ENCODE results near the gene STAB2. TPM values are rescaled to one million over a fixed set of nuclear protein-coding genes. Genes with fewer than 3 reads are reported as not detected.

Gene STAB2
- total and polyA plus RNA-seq, 4 donors = 3.4 to 42.6 (median 16.6) TPM

GRCh38 chr12:103569278-103569677, 17.8 kb upstream of the STAB2 start:
- WGBS = 90% methylated on average over 1 of the region's 1 CpG
- Histone ChIP-seq H3K4me1 (ENCODE audit: control insufficient read depth in 4 of 4, insufficient read depth in 4 of 4, low read length in 3 of 4) (no peaks in the 10 kb centered on the region), H3K36me3 (ENCODE audit: control insufficient read depth in 4 of 4, insufficient read depth in 3 of 4, low read depth in 1 of 4, low read length in 3 of 4) (no peaks in the 10 kb centered on the region), H3K9me3 (ENCODE audit: control insufficient read depth in 4 of 4, low read length in 3 of 4) (peaks cover 0 to 12% (median 2%) of the 10 kb centered on the region in 4 donors), H3K27me3 (ENCODE audit: control insufficient read depth in 4 of 4, insufficient read depth in 4 of 4, low read length in 3 of 4) (no peaks in the 10 kb centered on the region), H3K9ac (ENCODE audit: low read depth in 1 of 2, low read length in 2 of 2) (no peak overlapping the region), H3K4me3 (ENCODE audit: low read depth in 1 of 3, low read length in 3 of 3) (no peak overlapping the region), H3K27ac (ENCODE audit: low read depth in 1 of 2, low read length in 2 of 2) (no peak overlapping the region)
- no peak for TF ChIP-seq RAD21 (IDR thresholded peaks at IDR 0.05)
- DNase-seq (ENCODE audit: low spot score) = no peak

GRCh38 chr12:103571286-103571685, 15.8 kb upstream of the STAB2 start:
- H3K4me3 ChIP-seq (ENCODE audit: low read depth in 1 of 3, low read length in 3 of 3) = no peak overlapping the region
- H3K27ac ChIP-seq (ENCODE audit: low read depth in 1 of 2, low read length in 2 of 2) = no peak overlapping the region
- no peak overlapping the region for H3K9ac ChIP-seq (ENCODE audit: low read depth in 1 of 2, low read length in 2 of 2)
- no peaks in the 10 kb centered on the region for H3K27me3 ChIP-seq (ENCODE audit: control insufficient read depth in 4 of 4, insufficient read depth in 4 of 4, low read length in 3 of 4)
- 12% methylated on average over 18 of the region's 18 CpGs for WGBS
- H3K9me3 ChIP-seq (ENCODE audit: control insufficient read depth in 4 of 4, low read length in 3 of 4) = peaks cover 0 to 5% (median 0%) of the 10 kb centered on the region in 4 donors
- no peak for DNase-seq (ENCODE audit: low spot score)
- H3K4me1 ChIP-seq (ENCODE audit: control insufficient read depth in 4 of 4, insufficient read depth in 4 of 4, low read length in 3 of 4) = peaks cover 0 to 8% (median 3%) of the 10 kb centered on the region in 4 donors
- H3K36me3 ChIP-seq (ENCODE audit: control insufficient read depth in 4 of 4, insufficient read depth in 3 of 4, low read depth in 1 of 4, low read length in 3 of 4) = no peaks in the 10 kb centered on the region
- TF ChIP-seq SP1 (IDR thresholded peaks at IDR 0.05) (no peak), EGR1 (IDR thresholded peaks at IDR 0.05; ENCODE audit: low read depth in 2 of 2) (no peak), YY1 (IDR thresholded peaks at IDR 0.05) (no peak), HNF4A (conservative IDR thresholded peaks at IDR 0.05) (no peak), GABPA (IDR thresholded peaks at IDR 0.05 in 1 of 2, conservative IDR thresholded peaks at IDR 0.05 in 1 of 2) (no peak), NR2F2 (IDR thresholded peaks at IDR 0.05) (no peak), JUND (IDR thresholded peaks at IDR 0.05) (no peak), FOXA1 (IDR thresholded peaks at IDR 0.05) (no peak), RXRA (IDR thresholded peaks at IDR 0.05) (no peak), FOXA2 (IDR thresholded peaks at IDR 0.05) (no peak), TAF1 (conservative IDR thresholded peaks at IDR 0.05) (no peak), HNF4G (IDR thresholded peaks at IDR 0.05) (no peak)
- TF ChIP-seq, protein P1, sequence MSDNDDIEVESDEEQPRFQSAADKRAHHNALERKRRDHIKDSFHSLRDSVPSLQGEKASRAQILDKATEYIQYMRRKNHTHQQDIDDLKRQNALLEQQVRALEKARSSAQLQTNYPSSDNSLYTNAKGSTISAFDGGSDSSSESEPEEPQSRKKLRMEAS (IDR thresholded peaks at IDR 0.05) = no peak
- TF ChIP-seq, protein P2, sequence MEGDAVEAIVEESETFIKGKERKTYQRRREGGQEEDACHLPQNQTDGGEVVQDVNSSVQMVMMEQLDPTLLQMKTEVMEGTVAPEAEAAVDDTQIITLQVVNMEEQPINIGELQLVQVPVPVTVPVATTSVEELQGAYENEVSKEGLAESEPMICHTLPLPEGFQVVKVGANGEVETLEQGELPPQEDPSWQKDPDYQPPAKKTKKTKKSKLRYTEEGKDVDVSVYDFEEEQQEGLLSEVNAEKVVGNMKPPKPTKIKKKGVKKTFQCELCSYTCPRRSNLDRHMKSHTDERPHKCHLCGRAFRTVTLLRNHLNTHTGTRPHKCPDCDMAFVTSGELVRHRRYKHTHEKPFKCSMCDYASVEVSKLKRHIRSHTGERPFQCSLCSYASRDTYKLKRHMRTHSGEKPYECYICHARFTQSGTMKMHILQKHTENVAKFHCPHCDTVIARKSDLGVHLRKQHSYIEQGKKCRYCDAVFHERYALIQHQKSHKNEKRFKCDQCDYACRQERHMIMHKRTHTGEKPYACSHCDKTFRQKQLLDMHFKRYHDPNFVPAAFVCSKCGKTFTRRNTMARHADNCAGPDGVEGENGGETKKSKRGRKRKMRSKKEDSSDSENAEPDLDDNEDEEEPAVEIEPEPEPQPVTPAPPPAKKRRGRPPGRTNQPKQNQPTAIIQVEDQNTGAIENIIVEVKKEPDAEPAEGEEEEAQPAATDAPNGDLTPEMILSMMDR (IDR thresholded peaks at IDR 0.05; ENCODE audit: low read depth, low read length, missing input control) = no peak
- TF ChIP-seq, protein P3, sequence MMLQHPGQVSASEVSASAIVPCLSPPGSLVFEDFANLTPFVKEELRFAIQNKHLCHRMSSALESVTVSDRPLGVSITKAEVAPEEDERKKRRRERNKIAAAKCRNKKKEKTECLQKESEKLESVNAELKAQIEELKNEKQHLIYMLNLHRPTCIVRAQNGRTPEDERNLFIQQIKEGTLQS (IDR thresholded peaks at IDR 0.05) = no peak

- H3K27ac ChIP-seq (ENCODE audit: low read depth in 1 of 2, low read length in 2 of 2) = no peak overlapping the region
- TF ChIP-seq RAD21 (IDR thresholded peaks at IDR 0.05) (no peak), ZBTB33 (IDR thresholded peaks at IDR 0.05) (no peak), HNF4G (IDR thresholded peaks at IDR 0.05) (no peak), GABPA (IDR thresholded peaks at IDR 0.05 in 1 of 2, conservative IDR thresholded peaks at IDR 0.05 in 1 of 2) (no peak), EGR1 (IDR thresholded peaks at IDR 0.05; ENCODE audit: low read depth in 2 of 2) (no peak), FOXA1 (IDR thresholded peaks at IDR 0.05) (no peak), HNF4A (conservative IDR thresholded peaks at IDR 0.05) (no peak)
- TF ChIP-seq, protein P2 (IDR thresholded peaks at IDR 0.05; ENCODE audit: low read depth, low read length, missing input control) = no peak
- no peak overlapping the region for H3K4me3 ChIP-seq (ENCODE audit: low read depth in 1 of 3, low read length in 3 of 3)
- WGBS = 78% methylated on average over 4 of the region's 4 CpGs
- H3K27me3 ChIP-seq (ENCODE audit: control insufficient read depth in 4 of 4, insufficient read depth in 4 of 4, low read length in 3 of 4) = no peaks in the 10 kb centered on the region
- no peaks in the 10 kb centered on the region for H3K36me3 ChIP-seq (ENCODE audit: control insufficient read depth in 4 of 4, insufficient read depth in 3 of 4, low read depth in 1 of 4, low read length in 3 of 4)
- H3K9me3 ChIP-seq (ENCODE audit: control insufficient read depth in 4 of 4, low read length in 3 of 4) = no peaks in the 10 kb centered on the region
- no peak overlapping the region for H3K9ac ChIP-seq (ENCODE audit: low read depth in 1 of 2, low read length in 2 of 2)
- no peak for DNase-seq (ENCODE audit: low spot score)
- H3K4me1 ChIP-seq (ENCODE audit: control insufficient read depth in 4 of 4, insufficient read depth in 4 of 4, low read length in 3 of 4) = peaks cover 0 to 8% (median 3%) of the 10 kb centered on the region in 4 donors
These were observed 14.6 kb upstream of the STAB2 start for GRCh38 chr12:103572312-103573045.

Data from liver (tissue), 9 donors.